Retinal pigment epithelial cell (primary cell): Measurements from ENCODE around the gene CELSR1.

Source experiments
- DNase-seq: peaks from one replicate; pipeline ENCODE4 v3.0.0-alpha.2; 2010; ENCODE audit warnings: low read depth
- H3K4me3 ChIP-seq: 2 replicates; pipeline ENCODE4 v1.5.1; 2011; ENCODE audit warnings: mild to moderate bottlenecking, low read length, control low read depth, moderate library complexity
- TF ChIP-seq, protein P1 (sequence below): conservative IDR thresholded peaks from 2 replicates; pipeline ENCODE4 v1.5.1; 2011; ENCODE audit warnings: low read depth, low read length, control low read depth, inconsistent platforms

Gene CELSR1

DNA sequence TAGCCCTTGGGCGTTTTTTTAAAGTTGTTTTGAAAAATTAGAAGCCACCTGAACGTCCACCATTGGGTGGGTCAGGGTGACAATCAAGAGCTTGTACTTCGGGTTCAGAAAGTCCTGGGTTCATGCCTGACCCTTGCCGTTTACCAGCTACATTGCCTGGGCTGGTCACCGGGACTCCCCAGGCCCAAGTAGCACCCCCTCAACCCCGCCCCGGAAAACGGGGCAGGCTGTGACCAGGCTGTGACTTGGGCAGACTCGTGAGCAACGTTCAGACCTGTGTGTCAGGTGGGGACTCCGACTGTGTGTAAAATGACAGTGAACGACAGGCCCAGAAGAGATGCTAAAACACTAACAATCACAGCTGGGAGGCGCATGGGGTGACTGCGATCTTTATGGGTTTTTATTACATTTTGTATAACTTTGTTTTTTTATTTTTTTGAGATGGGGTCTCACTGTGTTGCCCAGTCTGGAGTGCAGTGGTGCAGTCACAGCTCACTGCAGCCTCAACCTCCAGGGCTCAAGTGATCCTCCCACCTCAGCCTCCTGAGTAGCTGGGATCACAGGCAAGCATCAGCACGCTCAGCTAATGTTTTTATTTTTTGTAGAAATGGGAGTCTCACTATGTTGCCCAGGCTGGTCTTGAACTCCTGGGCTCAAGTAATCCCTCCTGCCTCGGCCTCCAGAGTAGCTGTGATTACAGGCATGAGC, 145.1 kb downstream of the CELSR1 start:
- no peak overlapping the region for H3K4me3 ChIP-seq
- TF ChIP-seq, protein P1, sequence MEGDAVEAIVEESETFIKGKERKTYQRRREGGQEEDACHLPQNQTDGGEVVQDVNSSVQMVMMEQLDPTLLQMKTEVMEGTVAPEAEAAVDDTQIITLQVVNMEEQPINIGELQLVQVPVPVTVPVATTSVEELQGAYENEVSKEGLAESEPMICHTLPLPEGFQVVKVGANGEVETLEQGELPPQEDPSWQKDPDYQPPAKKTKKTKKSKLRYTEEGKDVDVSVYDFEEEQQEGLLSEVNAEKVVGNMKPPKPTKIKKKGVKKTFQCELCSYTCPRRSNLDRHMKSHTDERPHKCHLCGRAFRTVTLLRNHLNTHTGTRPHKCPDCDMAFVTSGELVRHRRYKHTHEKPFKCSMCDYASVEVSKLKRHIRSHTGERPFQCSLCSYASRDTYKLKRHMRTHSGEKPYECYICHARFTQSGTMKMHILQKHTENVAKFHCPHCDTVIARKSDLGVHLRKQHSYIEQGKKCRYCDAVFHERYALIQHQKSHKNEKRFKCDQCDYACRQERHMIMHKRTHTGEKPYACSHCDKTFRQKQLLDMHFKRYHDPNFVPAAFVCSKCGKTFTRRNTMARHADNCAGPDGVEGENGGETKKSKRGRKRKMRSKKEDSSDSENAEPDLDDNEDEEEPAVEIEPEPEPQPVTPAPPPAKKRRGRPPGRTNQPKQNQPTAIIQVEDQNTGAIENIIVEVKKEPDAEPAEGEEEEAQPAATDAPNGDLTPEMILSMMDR: no peak
- no peak for DNase-seq

DNA sequence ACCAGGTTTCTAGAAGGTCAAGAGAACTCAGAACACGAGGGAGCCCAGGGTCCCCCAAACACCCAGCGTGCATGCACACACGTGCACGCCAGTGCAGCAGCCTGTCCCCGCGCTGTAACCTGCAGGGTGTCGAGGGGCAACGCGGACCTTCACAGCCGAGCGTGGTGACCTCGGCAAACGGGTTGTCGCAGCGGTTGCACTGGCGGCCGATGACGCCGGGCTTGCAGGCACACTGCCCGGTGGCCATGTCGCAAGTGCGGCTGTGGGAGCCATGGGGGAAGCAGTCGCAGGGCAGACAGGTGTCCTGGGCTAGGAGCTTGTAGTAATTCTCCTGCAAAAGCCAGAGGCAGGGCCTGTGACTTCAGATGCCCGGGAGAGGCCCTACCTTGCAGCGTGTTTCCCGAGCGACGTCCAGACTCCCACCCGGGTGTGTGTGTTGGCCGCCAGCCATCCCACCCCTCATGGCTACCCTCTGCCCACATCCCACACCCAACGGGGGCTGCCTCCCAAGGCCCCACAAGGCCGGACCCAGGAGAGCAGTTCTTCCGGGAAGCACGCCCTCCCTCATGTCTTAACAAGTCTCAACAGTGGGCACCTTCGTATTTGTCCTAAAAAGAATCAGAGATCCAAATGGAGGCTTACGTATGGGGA, 145.8 kb downstream of the CELSR1 start:
- no peak for DNase-seq
- TF ChIP-seq, protein P1: no peak
- H3K4me3 ChIP-seq: no peak overlapping the region

DNA sequence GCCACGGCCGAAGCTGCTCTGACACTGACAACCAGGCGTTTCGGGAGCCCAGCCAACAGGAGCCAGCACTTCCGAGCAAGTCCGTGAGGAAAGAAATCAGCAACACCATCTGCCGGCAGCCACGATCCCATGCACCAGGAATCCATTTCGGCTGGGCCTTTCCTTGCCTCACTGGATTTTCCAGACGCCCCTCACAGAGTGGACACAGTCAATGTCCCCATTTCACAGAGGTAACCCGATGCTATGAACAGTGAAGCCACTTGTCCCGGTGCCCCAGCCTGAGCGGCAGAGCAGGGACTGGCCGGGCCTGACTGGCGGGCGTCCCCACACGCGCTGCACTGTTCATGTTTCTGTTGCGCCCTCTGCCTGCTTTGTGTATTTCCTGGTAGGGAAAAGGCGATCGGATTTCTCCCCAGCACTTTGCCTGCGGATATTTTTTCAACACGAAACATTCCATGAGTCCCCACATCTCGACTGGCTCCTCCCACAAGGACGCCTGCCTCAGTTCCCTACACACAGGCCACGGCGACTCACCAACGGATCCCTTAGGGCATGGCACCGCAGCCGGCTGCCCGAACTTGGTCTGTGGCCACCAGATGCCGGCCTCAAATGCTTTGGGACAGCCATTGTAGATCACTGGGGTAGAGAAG, 146.6 kb downstream of the CELSR1 start:
- TF ChIP-seq, protein P1: no peak
- no peak overlapping the region for H3K4me3 ChIP-seq
- no peak for DNase-seq

DNA sequence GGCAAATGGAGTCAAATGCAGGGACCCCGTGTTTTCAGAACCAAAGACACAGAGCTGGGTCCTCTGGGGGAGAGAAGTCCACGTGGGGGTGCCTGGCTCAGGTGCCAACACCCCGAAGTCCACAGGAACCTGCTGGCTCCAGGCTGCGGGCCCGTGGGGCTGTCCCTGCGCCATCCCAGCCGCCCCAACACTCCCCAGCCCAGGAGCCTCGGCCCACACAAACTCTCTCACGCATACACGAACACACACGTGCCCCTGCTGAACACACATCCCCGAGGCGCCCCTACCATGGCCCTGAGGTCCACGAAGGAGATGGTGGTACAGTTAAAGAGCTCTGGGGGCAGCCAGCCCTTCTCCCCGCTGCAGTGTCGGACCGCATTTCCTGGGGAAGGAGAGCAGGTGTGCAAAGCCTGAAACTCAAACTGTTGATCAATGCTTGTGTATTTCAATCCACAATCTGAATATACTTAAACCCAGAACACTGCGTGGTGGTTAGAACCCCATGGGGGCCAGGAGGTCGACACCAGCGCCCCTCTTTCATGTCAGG, 147.2 kb downstream of the CELSR1 start:
- TF ChIP-seq, protein P1: no peak
- DNase-seq: no peak
- H3K4me3 ChIP-seq: no peak overlapping the region

DNA sequence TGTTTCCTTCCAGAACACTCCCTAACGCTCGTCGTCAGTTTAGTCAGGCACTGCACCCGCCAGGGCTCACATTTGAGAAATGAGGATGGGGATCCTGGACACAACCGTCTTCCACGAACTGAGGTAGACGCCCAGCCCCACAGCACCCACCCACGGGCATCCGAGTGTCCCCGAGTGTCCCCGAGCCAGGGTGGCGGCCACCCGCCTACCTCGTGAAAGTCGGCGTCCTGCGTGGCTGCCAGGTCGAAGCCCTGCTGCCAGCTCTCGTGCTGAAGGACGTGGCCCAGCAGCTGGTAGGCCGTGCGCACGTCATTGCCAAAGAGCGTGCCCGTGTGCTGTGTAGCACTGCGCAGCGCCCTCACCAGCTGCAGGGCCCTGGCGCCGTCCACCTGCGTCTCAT, 148.3 kb downstream of the CELSR1 start:
- no peak overlapping the region for H3K4me3 ChIP-seq
- DNase-seq: no peak
- TF ChIP-seq, protein P1: no peak

DNA sequence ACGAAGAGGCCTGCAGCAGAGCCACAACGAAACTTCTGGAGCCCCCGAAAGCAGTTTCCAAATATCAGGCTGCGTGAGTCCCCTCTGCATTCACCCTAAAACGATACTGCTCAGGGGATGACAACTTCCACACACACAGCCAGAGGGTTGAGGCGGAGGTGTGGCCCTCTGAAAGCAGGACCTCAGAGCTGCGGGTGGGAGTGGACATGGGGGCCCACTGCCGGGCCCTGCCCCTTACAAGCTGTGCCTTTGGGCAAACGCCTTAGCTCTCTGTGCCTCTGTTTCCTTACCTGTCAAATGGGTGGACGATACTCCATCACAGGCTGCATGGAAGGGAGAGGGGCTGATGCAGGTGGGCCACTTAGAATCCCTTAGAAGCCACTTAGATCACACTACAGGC, 148.8 kb downstream of the CELSR1 start:
- TF ChIP-seq, protein P1: no peak
- no peak for DNase-seq

More for the DNA sequence above, 148.8 kb downstream of the CELSR1 start:
- no peak overlapping the region for H3K4me3 ChIP-seq
